DOHH2 (cell line): ENCODE data around the gene RAB26.

Experiments
- H3F3A ChIP-seq: fragments of 200-600 bp; sonication (generic), shearing (Covaris generic); 2 replicates; pipeline ENCODE4 v1.6.0; 2016; ENCODE audit warnings: antibody characterized with exemption, mild to moderate bottlenecking; ENCODE audit not compliant: control insufficient read depth, insufficient read depth
- H3K27ac ChIP-seq: fragments of 200-600 bp; sonication (generic); 2 replicates; pipeline ENCODE4 v1.5.1; 2014; ENCODE audit warnings: low read depth, mild to moderate bottlenecking, low read length, moderate library complexity
- H3K27me3 ChIP-seq: fragments of 200-600 bp; sonication (generic); 2 replicates; pipeline ENCODE4 v1.6.1; 2014; ENCODE audit warnings: mild to moderate bottlenecking, low read length, mixed read lengths; ENCODE audit not compliant: control insufficient read depth
- H3K36me3 ChIP-seq: fragments of 200-600 bp; sonication (generic); 2 replicates; pipeline ENCODE4 v1.6.1; 2014; ENCODE audit warnings: mild to moderate bottlenecking, low read length, moderate library complexity, mixed read lengths; ENCODE audit not compliant: control insufficient read depth
- H3K4me1 ChIP-seq: fragments of 200-600 bp; sonication (generic); 2 replicates; pipeline ENCODE4 v1.6.1; 2014; ENCODE audit warnings: mild to moderate bottlenecking, low read length, mixed read lengths; ENCODE audit not compliant: control insufficient read depth
- H3K4me2 ChIP-seq: fragments of 200-600 bp; sonication (generic); 2 replicates; pipeline ENCODE4 v1.6.0; 2014; ENCODE audit warnings: mild to moderate bottlenecking, low read length, moderate library complexity
- H3K4me3 ChIP-seq: fragments of 200-600 bp; sonication (generic); 2 replicates; pipeline ENCODE4 v1.5.1; 2014; ENCODE audit warnings: mild to moderate bottlenecking, low read length, mixed read lengths
- H3K79me2 ChIP-seq: fragments of 200-600 bp; sonication (generic); 2 replicates; pipeline ENCODE4 v1.6.1; 2014; ENCODE audit warnings: mild to moderate bottlenecking, low read length, mixed read lengths; ENCODE audit not compliant: control insufficient read depth
- H3K9me2 ChIP-seq: fragments of 200-600 bp; sonication (generic); replicated peaks from 2 replicates; pipeline ENCODE4 v1.6.1; 2014; ENCODE audit warnings: mild to moderate bottlenecking, low read length, mixed read lengths; ENCODE audit not compliant: control insufficient read depth
- H3K9me3 ChIP-seq: fragments of 200-600 bp; sonication (generic); 2 replicates; pipeline ENCODE4 v1.6.1; 2014; ENCODE audit warnings: antibody characterized with exemption, low read length, mixed read lengths; ENCODE audit not compliant: control insufficient read depth, insufficient read depth
- H4K20me1 ChIP-seq: fragments of 200-600 bp; sonication (generic); 2 replicates; pipeline ENCODE4 v1.6.0; 2014; ENCODE audit warnings: low read depth, mild to moderate bottlenecking, antibody characterized with exemption, low read length, moderate library complexity; ENCODE audit not compliant: control insufficient read depth, insufficient read depth
- CTCF ChIP-seq: fragments of 200-600 bp; sonication (generic); IDR thresholded peaks from one replicate; pipeline ENCODE4 v1.5.1; 2014; ENCODE audit warnings: antibody characterized with exemption, mild to moderate bottlenecking, low read depth, low read length; ENCODE audit not compliant: poor library complexity, severe bottlenecking
- EZH2phosphoT487 ChIP-seq: fragments of 200-600 bp; sonication (generic); IDR thresholded peaks from 2 replicates; pipeline ENCODE4 v1.6.1; 2017; ENCODE audit warnings: borderline replicate concordance, mild to moderate bottlenecking, antibody characterized with exemption, low read length, moderate library complexity, mixed read lengths

The RAB26 gene

GRCh38 chr16:2175454-2175853 is 27.0 kb downstream of the RAB26 start:
- H3K4me2 ChIP-seq = no peak overlapping the region
- no peaks in the 10 kb centered on the region for H3K27me3 ChIP-seq
- peaks cover 62% of the 10 kb centered on the region for H3K36me3 ChIP-seq
- H3K4me3 ChIP-seq = no peak overlapping the region
- H3K27ac ChIP-seq = no peak overlapping the region
- TF ChIP-seq EZH2phosphoT487 (no peak), CTCF (no peak)
- H3F3A ChIP-seq = no peaks in the 10 kb centered on the region
- no peaks in the 10 kb centered on the region for H3K9me2 ChIP-seq
- no peaks in the 10 kb centered on the region for H3K9me3 ChIP-seq
- no peaks in the 10 kb centered on the region for H3K79me2 ChIP-seq
- H3K4me1 ChIP-seq = no peaks in the 10 kb centered on the region
- no peaks in the 10 kb centered on the region for H4K20me1 ChIP-seq

- Histone ChIP-seq H3K4me3 (no peak overlapping the region), H3K27ac (no peak overlapping the region), H3K9me2 (no peaks in the 10 kb centered on the region), H3K9me3 (no peaks in the 10 kb centered on the region), H3K4me2 (no peak overlapping the region), H3F3A (no peaks in the 10 kb centered on the region), H3K4me1 (no peaks in the 10 kb centered on the region), H3K79me2 (no peaks in the 10 kb centered on the region), H3K27me3 (no peaks in the 10 kb centered on the region), H3K36me3 (peaks cover 62% of the 10 kb centered on the region), H4K20me1 (no peaks in the 10 kb centered on the region)
- no peak for TF ChIP-seq EZH2phosphoT487
- no peak for TF ChIP-seq CTCF
Measured at GRCh38 chr16:2176047-2176446, 27.6 kb downstream of the RAB26 start.

GRCh38 chr16:2177101-2177500 is 28.7 kb downstream of the RAB26 start:
- no peaks in the 10 kb centered on the region for H3K9me3 ChIP-seq
- no peaks in the 10 kb centered on the region for H3K9me2 ChIP-seq
- no peaks in the 10 kb centered on the region for H3K27me3 ChIP-seq
- no peak overlapping the region for H3K4me2 ChIP-seq
- H3K4me3 ChIP-seq = no peak overlapping the region
- no peaks in the 10 kb centered on the region for H4K20me1 ChIP-seq
- no peaks in the 10 kb centered on the region for H3K4me1 ChIP-seq
- H3K27ac ChIP-seq = no peak overlapping the region
- TF ChIP-seq EZH2phosphoT487 = no peak
- no peak for TF ChIP-seq CTCF
- H3K79me2 ChIP-seq = no peaks in the 10 kb centered on the region
- H3F3A ChIP-seq = no peaks in the 10 kb centered on the region
- H3K36me3 ChIP-seq = peaks cover 57% of the 10 kb centered on the region

- Histone ChIP-seq H3K4me2 (no peak overlapping the region), H3K9me2 (no peaks in the 10 kb centered on the region), H3K36me3 (peaks cover 60% of the 10 kb centered on the region), H3K79me2 (no peaks in the 10 kb centered on the region), H3F3A (no peaks in the 10 kb centered on the region), H3K4me1 (no peaks in the 10 kb centered on the region), H3K4me3 (no peak overlapping the region), H3K9me3 (no peaks in the 10 kb centered on the region), H3K27me3 (no peaks in the 10 kb centered on the region), H4K20me1 (no peaks in the 10 kb centered on the region), H3K27ac (no peak overlapping the region)
- no peak for TF ChIP-seq CTCF
- no peak for TF ChIP-seq EZH2phosphoT487
Measured at GRCh38 chr16:2177561-2177960, 29.1 kb downstream of the RAB26 start.
